Choroid plexus epithelial cell (primary cell): Measurements from ENCODE around the gene NUP93.

Experiments used
- DNase-seq: peaks from one replicate; pipeline ENCODE4 v3.0.0-alpha.2; 2010; ENCODE audit warnings: low read depth
- H3K4me3 ChIP-seq: 2 replicates; pipeline ENCODE4 v1.5.1; 2011; ENCODE audit warnings: low read depth, mild to moderate bottlenecking, control low read depth, low read length, moderate library complexity
- CTCF ChIP-seq: conservative IDR thresholded peaks from 2 replicates; pipeline ENCODE4 v1.5.1; 2011; ENCODE audit warnings: low read depth, mild to moderate bottlenecking, control low read depth, inconsistent platforms, low read length, moderate library complexity

Gene NUP93

GRCh38 chr16:56684926-56685590 is 44.9 kb upstream of the NUP93 start:
- no peak for TF ChIP-seq CTCF
- DNase-seq, result no peak
- H3K4me3 ChIP-seq, result no peak overlapping the region

GRCh38 chr16:56686758-56687157 is 43.2 kb upstream of the NUP93 start:
- no peak for DNase-seq
- H3K4me3 ChIP-seq, result no peak overlapping the region
- TF ChIP-seq CTCF, result no peak

GRCh38 chr16:56688762-56689161 is 41.2 kb upstream of the NUP93 start:
- no peak for TF ChIP-seq CTCF
- no peak for DNase-seq
- H3K4me3 ChIP-seq, result no peak overlapping the region

- DNase-seq, result no peak
- H3K4me3 ChIP-seq, result no peak overlapping the region
- TF ChIP-seq CTCF, result no peak
Measured at GRCh38 chr16:56689171-56689570, 40.8 kb upstream of the NUP93 start.

GRCh38 chr16:56690420-56691122 is 39.4 kb upstream of the NUP93 start:
- DNase-seq, result no peak
- no peak for TF ChIP-seq CTCF
- H3K4me3 ChIP-seq, result no peak overlapping the region

- H3K4me3 ChIP-seq, result no peak overlapping the region
- DNase-seq, result peak; percentile 33
- no peak for TF ChIP-seq CTCF
Measured at GRCh38 chr16:56691885-56692284, 38.0 kb upstream of the NUP93 start.

- TF ChIP-seq CTCF, result no peak
- no peak for DNase-seq
- H3K4me3 ChIP-seq, result no peak overlapping the region
Measured at GRCh38 chr16:56695246-56695645, 34.7 kb upstream of the NUP93 start.
